K562 (cell line): Measurements from ENCODE around the gene PRXL2B. TPM values are rescaled to one million over a fixed set of nuclear protein-coding genes. Genes with fewer than 3 reads are reported as not detected.
A peak's percentile ranks its signal among the peaks of the same experiment; 100 is the strongest.

Source experiments
- CBX2 ChIP-seq: fragments of 200-600 bp; sonication (generic); IDR thresholded peaks from one replicate; pipeline ENCODE4 v1.6.1; 2012; ENCODE audit warnings: mild to moderate bottlenecking, low read length, inconsistent platforms; ENCODE audit not compliant: insufficient read depth, poor library complexity, severe bottlenecking
- CCAR2 ChIP-seq: fragments of 200-400 bp; formaldehyde crosslinking; IDR thresholded peaks from 2 replicates; pipeline ENCODE4 v1.6.1; 2017; ENCODE audit warnings: mild to moderate bottlenecking, low read depth, low read length
- FOXJ2 ChIP-seq: fragments of 200-800 bp; sonication (Bioruptor generic); IDR thresholded peaks from 2 replicates; pipeline ENCODE4 v1.6.1; 2016; ENCODE audit warnings: missing genetic modification characterization, missing compliant biosample characterization
- GABPB1 ChIP-seq: sonication (generic); formaldehyde crosslinking; IDR thresholded peaks from 2 replicates; pipeline ENCODE4 v1.8.0; 2022; ENCODE audit warnings: mild to moderate bottlenecking, missing genetic modification reagents
- HDAC3 ChIP-seq: fragments of 450-650 bp; IDR thresholded peaks from 2 replicates; pipeline ENCODE4 v1.6.1; 2018; ENCODE audit warnings: borderline replicate concordance, mild to moderate bottlenecking, moderate library complexity; ENCODE audit not compliant: partially characterized antibody
- ILK ChIP-seq: fragments of 450-650 bp; IDR thresholded peaks from 2 replicates; pipeline ENCODE4 v1.6.1; 2016; ENCODE audit warnings: missing genetic modification characterization, low read depth, mild to moderate bottlenecking, missing compliant biosample characterization, moderate library complexity, borderline replicate concordance
- KAT8 ChIP-seq: fragments of 450-650 bp; IDR thresholded peaks from 2 replicates; pipeline ENCODE4 v1.6.1; 2016; ENCODE audit warnings: low read depth, mild to moderate bottlenecking
- KDM1A ChIP-seq, 2 experiments: fragments of 450-650 bp; IDR thresholded peaks; 2 replicates each; pipeline ENCODE4 v1.6.1; 2016; ENCODE audit warnings: mild to moderate bottlenecking in 2 of 2
- MCM7 ChIP-seq, 2 experiments: fragments of 450-650 bp; IDR thresholded peaks; 2 replicates each; pipeline ENCODE4 v1.6.1; 2016 to 2018
- NCOA2 ChIP-seq, 2 experiments: fragments of 450-650 bp; IDR thresholded peaks; 2 replicates each; pipeline ENCODE4 v1.6.1; 2018; ENCODE audit warnings: mild to moderate bottlenecking in 2 of 2, moderate library complexity in 1 of 2; ENCODE audit not compliant: partially characterized antibody in 2 of 2
- NCOA6 ChIP-seq: fragments of 450-650 bp; IDR thresholded peaks from 2 replicates; pipeline ENCODE4 v1.6.1; 2017; ENCODE audit warnings: mild to moderate bottlenecking
- NEUROD1 ChIP-seq: fragments of 150-350 bp; IDR thresholded peaks from 2 replicates; pipeline ENCODE4 v1.6.1; 2014; ENCODE audit warnings: borderline replicate concordance, low read length, low read depth; ENCODE audit not compliant: partially characterized antibody
- OTX1 ChIP-seq: fragments of 450-650 bp; formaldehyde crosslinking; IDR thresholded peaks from 2 replicates; pipeline ENCODE4 v1.4.0; 2022; ENCODE audit warnings: mild to moderate bottlenecking
- POLR3A ChIP-seq: IDR thresholded peaks from 2 replicates; pipeline ENCODE4 v1.6.1; 2011; ENCODE audit warnings: borderline replicate concordance, mild to moderate bottlenecking, moderate library complexity; ENCODE audit not compliant: insufficient read length, insufficient read depth; ENCODE audit errors: extremely low read depth
- PPARD ChIP-seq: fragments of 250-450 bp; sonication (Bioruptor Pico); IDR thresholded peaks from 2 replicates; pipeline ENCODE4 v1.8.0; 2022; ENCODE audit warnings: inconsistent platforms, mild to moderate bottlenecking, moderate library complexity
- PTBP1 ChIP-seq: fragments of 200-400 bp; formaldehyde crosslinking; IDR thresholded peaks from 2 replicates; pipeline ENCODE4 v1.6.1; 2017; ENCODE audit warnings: low read depth, low read length
- TAF1 ChIP-seq: IDR thresholded peaks from 2 replicates; pipeline ENCODE4 v1.6.1; 2011; ENCODE audit warnings: mild to moderate bottlenecking, low read length, moderate library complexity; ENCODE audit not compliant: insufficient read depth, control insufficient read depth, severe bottlenecking; ENCODE audit errors: extremely low read depth
- TAF9B ChIP-seq: fragments of 450-650 bp; IDR thresholded peaks from 2 replicates; pipeline ENCODE4 v1.6.1; 2018; ENCODE audit warnings: mild to moderate bottlenecking; ENCODE audit not compliant: partially characterized antibody
- TSC22D4 ChIP-seq: fragments of 450-650 bp; IDR thresholded peaks from 2 replicates; pipeline ENCODE4 v1.6.1; 2016; ENCODE audit warnings: missing genetic modification characterization, missing biosample characterization, control low read depth
- ZBTB8A ChIP-seq: fragments of 450-650 bp; IDR thresholded peaks from 2 replicates; pipeline ENCODE4 v1.6.1; 2018; ENCODE audit warnings: mild to moderate bottlenecking, moderate library complexity; ENCODE audit not compliant: partially characterized antibody
- ZMIZ1 ChIP-seq, 2 experiments: fragments of 150-350 bp in 1 of 2; IDR thresholded peaks; 2 replicates each; pipeline ENCODE4 v1.6.1; 2012 to 2016; ENCODE audit warnings: low read depth in 2 of 2, low read length in 2 of 2, mild to moderate bottlenecking in 1 of 2, moderate library complexity in 1 of 2
- ZNF175 ChIP-seq: fragments of 200-800 bp; sonication (Bioruptor generic); IDR thresholded peaks from 2 replicates; pipeline ENCODE4 v1.6.1; 2016; ENCODE audit warnings: low read depth, mild to moderate bottlenecking, missing genetic modification characterization, missing compliant biosample characterization
- ZNF280A ChIP-seq: fragments of 450-650 bp; IDR thresholded peaks from 2 replicates; pipeline ENCODE4 v1.6.1; 2018; ENCODE audit warnings: mild to moderate bottlenecking, low read depth; ENCODE audit not compliant: partially characterized antibody
- ZNF79 ChIP-seq: fragments of 250-450 bp; sonication (Bioruptor Pico); IDR thresholded peaks from 2 replicates; pipeline ENCODE4 v1.4.0; 2020; ENCODE audit warnings: low read depth, mild to moderate bottlenecking, moderate library complexity
- polyA plus RNA-seq, 8 experiments: library from polyadenylated mRNA; depleted of rRNA in 4 of 8; stranded (reverse) in 5 of 8; unstranded in 3 of 8; fragments of >200 nt; fragmentation: Nextera tagmentation in 2 of 8; fragmentation: Illumina TruSeq in 1 of 8; extraction: Ambion mirVana in 2 of 8; extraction: Trizol in 1 of 8; gene quantifications; 2 replicates each; pipeline versions ENCODE4 v1.2.1 to v1.2.3, GENCODE V29; 2011 to 2014; ENCODE audit warnings: inconsistent platforms in 1 of 8, missing spikeins in 1 of 8
- total RNA-seq, 7 experiments: library from RNA; depleted of rRNA in 6 of 7; stranded (reverse); fragments of >200 nt in 6 of 7; fragmentation: Illumina TruSeq in 2 of 7; extraction: Trizol in 2 of 7; gene quantifications; 2 replicates each; pipeline versions ENCODE4 v1.2.1 to v1.2.3, GENCODE V29; 2011 to 2021; ENCODE audit warnings: low replicate concordance in 1 of 7

PRXL2B gene
- total and polyA plus RNA-seq, 9 of the 15 experiments (the other 6 are each of a cell fraction or from before 2014, with no cell fraction given): 0.99 to 25.3 (median 11.8) TPM

GRCh38 chr1:2540816-2541492 is 45.6 kb upstream of the PRXL2B start (continued):
- TF ChIP-seq TAF9B (no peak), ZMIZ1 (IDR thresholded peaks at IDR 0.05; ENCODE audit: low read depth in 2 of 2, low read length in 2 of 2) (no peak), POLR3A (no peak), TAF1 (no peak), CCAR2 (no peak), NEUROD1 (no peak), KDM1A (IDR thresholded peaks at IDR 0.05) (peak; percentile 44 to 79; a peak in 3 of 4 replicates), ZNF79 (no peak), ILK (tag) (no peak), GABPB1 (CRISPR knock-in tag) (no peak), ZBTB8A (no peak), HDAC3 (no peak), PPARD (CRISPR knock-in tag) (no peak), CBX2 (no peak), OTX1 (CRISPR knock-in tag) (no peak), MCM7 (IDR thresholded peaks at IDR 0.05) (0 out of 4 replicates have a peak, but pooled peaks of 1 of the 2 experiments have one; percentile 17), KAT8 (no peak), ZNF280A (no peak), TSC22D4 (tag) (no peak), ZNF175 (CRISPR knock-in tag) (no peak), FOXJ2 (tag) (no peak), PTBP1 (peak; percentile 63; the same call in 1 of the 2 replicates), NCOA2 (IDR thresholded peaks at IDR 0.05; ENCODE audit: partially characterized antibody in 2 of 2) (no peak), NCOA6 (no peak)
